Dendritic cell treated with granulocyte-macrophage colony-stimulating factor and Interleukin-4, amounts not matched to agents 40 ng/mL and 50 ng/mL, for 4 days (primary cell): ENCODE data around the gene NDN.

Experiments used
- H3K27ac Mint-ChIP-seq: one replicate; pipeline ENCODE4 v1.8.0; 2022; ENCODE audit warnings: mild to moderate bottlenecking, mixed read lengths
- H3K27me3 Mint-ChIP-seq: one replicate; pipeline ENCODE4 v1.8.0; 2022; ENCODE audit warnings: mild to moderate bottlenecking, mixed read lengths
- H3K36me3 Mint-ChIP-seq: one replicate; pipeline ENCODE4 v1.8.0; 2022; ENCODE audit warnings: low read depth, mixed read lengths
- H3K4me1 Mint-ChIP-seq: one replicate; pipeline ENCODE4 v1.8.0; 2022; ENCODE audit warnings: low read depth, mixed read lengths
- H3K4me3 Mint-ChIP-seq: one replicate; pipeline ENCODE4 v1.8.0; 2022; ENCODE audit warnings: mild to moderate bottlenecking, moderate library complexity, mixed read lengths
- H3K9me3 Mint-ChIP-seq: one replicate; pipeline ENCODE4 v1.8.0; 2022; ENCODE audit warnings: mixed read lengths
- intact Hi-C: fragments of 100-400 bp; cut with micrococcal nuclease; formaldehyde crosslinking; loops from one replicate; pipeline ENCODE4 v1.15.0; 2022

Gene NDN

DNA sequence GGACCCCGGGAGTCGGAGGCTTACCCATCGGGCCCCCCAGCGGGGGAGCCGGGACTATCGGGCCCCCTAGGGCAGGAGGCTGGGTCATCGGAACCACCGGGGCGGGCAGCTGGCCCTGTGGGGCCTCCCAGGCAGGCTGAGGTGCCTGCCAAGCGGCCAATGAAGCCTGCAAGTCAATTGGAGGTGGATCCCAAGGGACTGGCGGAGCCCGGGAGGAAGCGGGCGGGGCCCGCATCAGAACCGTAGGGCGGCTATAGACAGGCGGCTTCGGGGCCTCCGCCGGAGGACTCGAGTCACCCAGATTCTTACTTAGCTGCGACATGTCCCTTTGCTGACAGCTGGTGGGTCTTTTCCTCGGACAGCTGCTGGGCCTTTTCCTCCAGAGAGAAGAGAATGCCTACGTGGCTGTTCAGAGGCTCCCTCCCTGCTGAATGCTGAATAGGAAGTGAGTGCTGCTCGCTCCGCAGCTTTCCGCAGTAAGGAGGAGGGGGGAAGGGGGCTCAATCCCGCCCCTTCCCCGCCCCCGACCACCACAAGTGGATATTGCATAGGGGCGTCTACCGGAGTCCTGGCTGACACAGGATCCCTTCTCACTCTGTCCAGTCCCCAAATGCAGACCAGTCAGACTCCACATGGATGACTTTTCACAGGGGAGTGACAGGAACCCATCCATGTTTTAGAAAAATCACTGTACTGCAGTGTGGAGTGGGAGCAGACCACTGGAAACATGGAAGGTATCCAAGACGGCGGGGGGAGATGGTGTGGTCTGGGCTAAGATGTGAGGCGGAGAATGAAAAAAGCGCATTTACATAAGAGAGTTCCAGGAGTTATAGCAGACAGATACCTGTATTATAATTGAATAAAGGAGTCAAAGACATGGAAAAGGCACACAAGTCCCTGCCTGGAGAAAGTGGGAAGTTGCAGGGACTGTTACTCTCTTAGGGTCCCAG, 39.4 kb downstream of the NDN start, which contains the start of gene MAGEL2:
TSS of gene MAGEL2 (minus strand) at position 447 of the 950 bp plus-strand sequence. CDS start at position 322, 125 bp downstream.
- H3K27me3 Mint-ChIP-seq = peaks cover 15% of the 10 kb centered on the region

DNA sequence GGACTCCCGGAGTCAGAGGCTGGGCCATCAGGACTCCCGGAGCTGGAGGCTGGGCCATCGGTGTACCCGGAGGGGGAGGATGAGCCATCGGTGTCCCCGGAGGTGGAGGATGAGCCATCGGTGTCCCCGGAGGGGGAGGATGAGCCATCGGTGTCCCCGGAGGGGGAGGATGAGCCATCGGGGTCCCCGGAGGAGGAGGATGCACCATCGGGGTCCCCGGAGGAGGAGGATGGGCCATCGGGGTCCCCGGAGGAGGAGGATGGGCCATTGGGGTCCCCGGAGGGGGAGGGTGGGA, 40.2 kb downstream of the NDN start:
- H3K9me3 Mint-ChIP-seq = no peaks in the 10 kb centered on the region
- intact Hi-C loops = no loop called here
- no peaks in the 10 kb centered on the region for H3K36me3 Mint-ChIP-seq
- no peak overlapping the region for H3K4me3 Mint-ChIP-seq
- H3K4me1 Mint-ChIP-seq = no peaks in the 10 kb centered on the region
- H3K27me3 Mint-ChIP-seq = peaks cover 15% of the 10 kb centered on the region
- H3K27ac Mint-ChIP-seq = no peak overlapping the region

More for the DNA sequence above, 39.4 kb downstream of the NDN start, which contains the start of gene MAGEL2:
- Mint-ChIP-seq H3K4me3 (no peak within 1 kb of the TSS), H3K27ac (no peak within 1 kb of the TSS), H3K9me3 (no peaks in the 10 kb centered on the region), H3K36me3 (no peaks in the 10 kb centered on the region), H3K4me1 (no peaks in the 10 kb centered on the region)
- intact Hi-C loops = no loop called here

DNA sequence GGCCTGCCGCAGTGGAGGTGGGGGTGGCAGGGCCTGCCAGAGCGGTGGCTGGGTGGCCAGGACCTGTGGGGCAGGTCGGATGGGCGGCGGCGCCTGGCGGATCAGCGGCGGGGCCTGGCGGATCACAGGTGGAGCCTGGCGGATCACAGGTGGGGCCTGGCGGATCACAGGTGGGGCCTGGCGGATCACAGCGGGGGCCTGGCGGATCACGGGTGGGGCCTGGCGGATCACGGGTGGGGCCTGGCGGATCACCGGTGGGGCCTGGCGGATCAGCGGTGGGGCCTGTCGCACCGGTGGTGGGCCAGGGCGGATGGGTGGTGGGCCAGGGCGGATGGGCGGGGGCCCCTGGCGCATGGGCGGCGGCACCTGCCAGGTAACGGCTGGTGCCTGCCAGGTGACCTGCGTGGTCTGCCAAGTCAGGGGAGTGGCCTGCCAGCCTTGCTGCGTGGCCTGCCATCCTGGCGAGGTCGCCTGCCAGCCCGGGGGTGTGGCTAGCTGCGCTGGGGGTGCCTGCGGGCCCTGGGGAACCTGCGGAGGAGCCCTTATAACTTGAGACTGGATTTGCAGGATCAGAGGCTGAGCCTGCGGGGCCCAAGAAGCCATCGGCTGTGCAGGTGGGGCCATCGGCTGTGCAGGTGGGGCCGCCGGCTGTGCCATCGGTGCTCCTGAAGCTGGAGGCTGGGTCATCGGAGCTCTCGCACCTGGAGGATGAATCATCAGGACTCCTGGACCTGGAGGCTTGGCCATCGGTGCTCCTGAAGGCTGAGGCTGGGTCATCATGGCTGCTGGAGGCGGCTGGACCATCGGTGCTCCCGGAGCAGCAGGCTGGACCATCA, 40.7 kb downstream of the NDN start:
- no peaks in the 10 kb centered on the region for H3K9me3 Mint-ChIP-seq
- H3K27me3 Mint-ChIP-seq = peaks cover 15% of the 10 kb centered on the region
- no peaks in the 10 kb centered on the region for H3K4me1 Mint-ChIP-seq
- no peak overlapping the region for H3K4me3 Mint-ChIP-seq
- intact Hi-C loops = no loop called here
- H3K36me3 Mint-ChIP-seq = no peaks in the 10 kb centered on the region
- H3K27ac Mint-ChIP-seq = no peak overlapping the region

DNA sequence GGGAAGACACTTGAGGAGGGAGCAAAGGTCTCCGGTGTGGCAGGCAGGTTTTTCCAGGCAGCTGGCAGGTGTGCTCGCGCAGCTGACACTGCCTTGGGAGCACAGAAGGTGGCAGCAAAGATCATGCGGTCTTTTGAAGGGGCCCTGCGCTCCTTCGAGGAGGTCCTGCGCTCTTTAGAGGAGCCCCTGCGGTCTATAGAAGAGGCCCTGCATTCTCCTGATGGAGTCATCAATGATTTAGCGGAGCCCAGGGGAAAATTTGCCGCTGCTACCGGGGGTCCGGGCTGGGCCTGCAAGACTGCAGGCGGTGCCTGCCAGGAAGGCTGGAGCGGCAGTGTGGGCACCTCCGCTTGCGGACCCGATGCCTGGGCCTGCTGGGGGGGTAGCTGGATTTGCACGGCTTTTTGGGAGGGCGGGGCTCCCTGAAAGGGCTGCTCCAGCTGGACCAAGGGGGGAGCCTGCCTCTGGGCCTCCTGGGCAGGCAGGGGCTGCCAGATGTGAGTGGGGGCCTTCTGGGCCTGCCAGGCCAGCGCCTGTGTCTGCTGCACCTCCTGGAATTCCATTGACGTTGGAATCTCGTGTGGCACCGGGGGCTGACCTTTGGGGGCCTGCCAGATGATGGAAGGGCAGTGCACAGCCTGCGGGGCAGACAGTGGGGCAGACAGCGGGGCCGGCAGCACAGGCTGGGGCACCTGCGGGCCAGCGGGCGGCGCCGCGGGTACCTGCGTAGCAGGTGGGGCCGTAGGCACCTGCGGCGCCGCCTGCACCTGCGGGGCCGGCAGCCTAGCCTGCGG, 41.5 kb downstream of the NDN start:
- Mint-ChIP-seq H3K27me3 (peaks cover 15% of the 10 kb centered on the region), H3K9me3 (no peaks in the 10 kb centered on the region), H3K4me3 (no peak overlapping the region), H3K4me1 (no peaks in the 10 kb centered on the region), H3K36me3 (no peaks in the 10 kb centered on the region), H3K27ac (no peak overlapping the region)
- intact Hi-C loops = no loop called here

DNA sequence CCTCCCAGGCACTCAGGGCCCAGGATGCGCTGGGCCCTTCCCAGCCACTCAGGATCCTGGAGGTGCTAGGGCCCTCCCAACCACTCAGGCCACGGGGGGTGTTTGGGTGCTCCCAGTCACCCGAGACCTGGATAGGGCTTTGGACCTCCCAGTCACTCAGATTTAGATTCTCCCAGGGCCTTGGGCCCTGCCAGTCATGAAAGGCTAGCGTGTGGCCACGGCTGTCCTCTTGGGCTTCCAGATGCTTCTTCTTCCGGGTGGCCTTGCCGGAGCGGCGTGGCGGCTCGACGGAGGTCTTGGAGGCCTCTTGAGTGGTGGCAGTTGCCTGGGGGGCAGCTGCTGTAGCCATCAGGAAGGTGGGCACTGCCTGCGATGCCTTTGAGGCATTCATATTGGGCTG, 42.3 kb downstream of the NDN start:
- H3K27me3 Mint-ChIP-seq = peaks cover 15% of the 10 kb centered on the region
- intact Hi-C loops = loop anchor here (5.0 kb wide), 1 partner anchor 1857 kb away; no protein-coding TSS in a partner anchor
- no peak overlapping the region for H3K27ac Mint-ChIP-seq
- no peaks in the 10 kb centered on the region for H3K4me1 Mint-ChIP-seq
- no peak overlapping the region for H3K4me3 Mint-ChIP-seq
- H3K9me3 Mint-ChIP-seq = no peaks in the 10 kb centered on the region
- H3K36me3 Mint-ChIP-seq = no peaks in the 10 kb centered on the region

DNA sequence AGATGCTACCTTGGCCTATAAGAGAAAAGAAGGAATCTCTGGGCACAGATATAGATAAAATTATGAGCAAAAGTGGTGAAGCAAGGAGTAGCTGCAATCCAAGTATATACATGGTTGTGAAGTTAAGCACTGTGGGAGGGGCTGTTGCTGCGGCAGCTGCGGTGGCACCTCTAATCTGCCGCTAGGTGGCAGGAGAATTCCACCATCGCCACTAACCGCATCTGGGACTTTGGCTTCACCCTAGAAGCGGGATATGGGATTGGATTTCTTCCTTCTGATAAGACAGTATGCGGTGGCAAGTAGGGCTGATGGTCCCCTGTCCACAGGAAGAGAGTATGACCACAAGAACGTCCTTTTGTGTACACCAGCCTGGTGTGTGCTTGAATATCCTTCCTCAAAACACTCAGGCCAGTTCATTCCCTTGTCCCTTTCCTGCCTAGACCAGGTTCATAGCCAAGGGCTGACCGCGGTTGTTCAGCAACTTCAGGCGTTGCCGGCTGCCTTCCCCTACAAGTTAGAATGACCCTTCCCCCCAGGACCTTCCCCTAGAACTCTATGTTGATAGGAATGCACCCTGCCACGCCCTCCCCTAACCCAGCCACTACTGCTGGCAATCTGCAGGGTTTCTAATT, 44.6 kb downstream of the NDN start:
- H3K27me3 Mint-ChIP-seq = peaks cover 5% of the 10 kb centered on the region
- no peak overlapping the region for H3K27ac Mint-ChIP-seq
- H3K4me1 Mint-ChIP-seq = no peaks in the 10 kb centered on the region
- intact Hi-C loops = loop anchor here (5.0 kb wide), 1 partner anchor 1860 kb away; no protein-coding TSS in a partner anchor
- no peaks in the 10 kb centered on the region for H3K36me3 Mint-ChIP-seq
- no peaks in the 10 kb centered on the region for H3K9me3 Mint-ChIP-seq
- no peak overlapping the region for H3K4me3 Mint-ChIP-seq
